ENCODE data around the gene ABCC6.

- TF ChIP-seq, protein P1, sequence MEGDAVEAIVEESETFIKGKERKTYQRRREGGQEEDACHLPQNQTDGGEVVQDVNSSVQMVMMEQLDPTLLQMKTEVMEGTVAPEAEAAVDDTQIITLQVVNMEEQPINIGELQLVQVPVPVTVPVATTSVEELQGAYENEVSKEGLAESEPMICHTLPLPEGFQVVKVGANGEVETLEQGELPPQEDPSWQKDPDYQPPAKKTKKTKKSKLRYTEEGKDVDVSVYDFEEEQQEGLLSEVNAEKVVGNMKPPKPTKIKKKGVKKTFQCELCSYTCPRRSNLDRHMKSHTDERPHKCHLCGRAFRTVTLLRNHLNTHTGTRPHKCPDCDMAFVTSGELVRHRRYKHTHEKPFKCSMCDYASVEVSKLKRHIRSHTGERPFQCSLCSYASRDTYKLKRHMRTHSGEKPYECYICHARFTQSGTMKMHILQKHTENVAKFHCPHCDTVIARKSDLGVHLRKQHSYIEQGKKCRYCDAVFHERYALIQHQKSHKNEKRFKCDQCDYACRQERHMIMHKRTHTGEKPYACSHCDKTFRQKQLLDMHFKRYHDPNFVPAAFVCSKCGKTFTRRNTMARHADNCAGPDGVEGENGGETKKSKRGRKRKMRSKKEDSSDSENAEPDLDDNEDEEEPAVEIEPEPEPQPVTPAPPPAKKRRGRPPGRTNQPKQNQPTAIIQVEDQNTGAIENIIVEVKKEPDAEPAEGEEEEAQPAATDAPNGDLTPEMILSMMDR (IDR thresholded peaks at IDR 0.05) = no peak
- no peak for TF ChIP-seq POLR2A (IDR thresholded peaks at IDR 0.05)
Observed at GRCh38 chr16:16166085-16166484, 57.2 kb downstream of the ABCC6 start.

Data from testis (tissue), 2 donors.